Measurements from ENCODE around the gene SETBP1. TPM values are rescaled to one million over a fixed set of nuclear protein-coding genes. Genes with fewer than 3 reads are reported as not detected.

SETBP1 gene
- total RNA-seq, 1 experiment from 2014 or later, result 0.23 TPM

- H3K36me3 ChIP-seq (ENCODE audit: control insufficient read depth, insufficient read depth, low read length), result no peaks in the 10 kb centered on the region
- no peak for ATAC-seq
- no peak for TF ChIP-seq POLR2AphosphoS5 (IDR thresholded peaks at IDR 0.05; ENCODE audit: low read depth, low read length)
- no peaks in the 10 kb centered on the region for H3K4me1 ChIP-seq (ENCODE audit: control insufficient read depth, insufficient read depth, low read length)
- BruUV-seq (replicated peaks), result no TSS peak
- ChIA-PET POLR2A (no interaction called here), CTCF (no interaction called here)
- H3K27ac ChIP-seq (ENCODE audit: low read length), result no peak overlapping the region
- intact Hi-C loops (cut with micrococcal nuclease; ENCODE audit: unreplicated experiment), result no loop called here
- H3K27me3 ChIP-seq (ENCODE audit: control insufficient read depth, insufficient read depth, low read length), result no peaks in the 10 kb centered on the region
- in situ Hi-C loops (cut with HindIII; ENCODE audit: low pct_unique_long_range_greater_than_20kb, low sequenced_read_pairs), result no loop called here
- no peaks in the 10 kb centered on the region for H3K9me3 ChIP-seq (ENCODE audit: control insufficient read depth, insufficient read depth, low read depth, low read length)
- H3K4me3 ChIP-seq (ENCODE audit: low read depth in 2 of 2, low read length in 2 of 2), result no peak overlapping the region
- DNase-seq (ENCODE audit: low read depth, low spot score), result no peak
Measured at GRCh38 chr18:44871771-44872170, 191.1 kb downstream of the SETBP1 start.

GRCh38 chr18:44876024-44876423 lies 195.3 kb downstream of the SETBP1 start:
- Histone ChIP-seq H3K36me3 (ENCODE audit: control insufficient read depth, insufficient read depth, low read length) (no peaks in the 10 kb centered on the region), H3K27ac (ENCODE audit: low read length) (no peak overlapping the region), H3K4me3 (ENCODE audit: low read depth in 2 of 2, low read length in 2 of 2) (no peak overlapping the region), H3K27me3 (ENCODE audit: control insufficient read depth, insufficient read depth, low read length) (no peaks in the 10 kb centered on the region), H3K9me3 (ENCODE audit: control insufficient read depth, insufficient read depth, low read depth, low read length) (no peaks in the 10 kb centered on the region), H3K4me1 (ENCODE audit: control insufficient read depth, insufficient read depth, low read length) (no peaks in the 10 kb centered on the region)
- TF ChIP-seq REST (IDR thresholded peaks at IDR 0.05; ENCODE audit: insufficient read depth in 1 of 2, low read depth in 2 of 2, low read length in 1 of 2) (no peak), TCF7L2 (IDR thresholded peaks at IDR 0.05; ENCODE audit: low read depth, low read length) (no peak), POLR2AphosphoS5 (IDR thresholded peaks at IDR 0.05; ENCODE audit: low read depth, low read length) (no peak), SIN3A (IDR thresholded peaks at IDR 0.05; ENCODE audit: borderline replicate concordance, insufficient read depth, low read depth, low read length) (no peak), CTCF (IDR thresholded peaks at IDR 0.05) (no peak)
- intact Hi-C loops (cut with micrococcal nuclease; ENCODE audit: unreplicated experiment) (no loop called here), in situ Hi-C loops (cut with HindIII; ENCODE audit: low pct_unique_long_range_greater_than_20kb, low sequenced_read_pairs) (no loop called here)
- BruUV-seq (replicated peaks), result no TSS peak
- no peak for ATAC-seq
- CTCF ChIA-PET, result no interaction called here
- DNase-seq (ENCODE audit: low read depth, low spot score), result no peak
- POLR2A ChIA-PET, result no interaction called here

- no TSS peak for BruUV-seq (replicated peaks)
- ATAC-seq (no peak), DNase-seq (ENCODE audit: low read depth, low spot score) (no peak)
- POLR2A ChIA-PET, result no interaction called here
- intact Hi-C loops (cut with micrococcal nuclease; ENCODE audit: unreplicated experiment) (no loop called here), in situ Hi-C loops (cut with HindIII; ENCODE audit: low pct_unique_long_range_greater_than_20kb, low sequenced_read_pairs) (no loop called here)
- H3K36me3 ChIP-seq (ENCODE audit: control insufficient read depth, insufficient read depth, low read length), result no peaks in the 10 kb centered on the region
- H3K27ac ChIP-seq (ENCODE audit: low read length), result no peak overlapping the region
- H3K4me1 ChIP-seq (ENCODE audit: control insufficient read depth, insufficient read depth, low read length), result no peaks in the 10 kb centered on the region
- H3K4me3 ChIP-seq (ENCODE audit: low read depth in 2 of 2, low read length in 2 of 2), result no peak overlapping the region
- TF ChIP-seq REST (IDR thresholded peaks at IDR 0.05; ENCODE audit: insufficient read depth in 1 of 2, low read depth in 2 of 2, low read length in 1 of 2) (no peak), TCF7L2 (IDR thresholded peaks at IDR 0.05; ENCODE audit: low read depth, low read length) (no peak), POLR2AphosphoS5 (IDR thresholded peaks at IDR 0.05; ENCODE audit: low read depth, low read length) (no peak), SIN3A (IDR thresholded peaks at IDR 0.05; ENCODE audit: borderline replicate concordance, insufficient read depth, low read depth, low read length) (no peak), CTCF (IDR thresholded peaks at IDR 0.05) (no peak)
- no peaks in the 10 kb centered on the region for H3K27me3 ChIP-seq (ENCODE audit: control insufficient read depth, insufficient read depth, low read length)
- H3K9me3 ChIP-seq (ENCODE audit: control insufficient read depth, insufficient read depth, low read depth, low read length), result no peaks in the 10 kb centered on the region
- CTCF ChIA-PET, result no interaction called here
Measured at GRCh38 chr18:44876755-44877154, 196.1 kb downstream of the SETBP1 start.
